Naive B cell (primary cell): ENCODE results near the gene NIPAL3. TPM values are rescaled to one million over a fixed set of nuclear protein-coding genes. Genes with fewer than 3 reads are reported as not detected.
A peak's percentile ranks its signal among the peaks of the same experiment; 100 is the strongest.
"Not testable (repeated sequence)": the region's sequence is repeated elsewhere in the genome, so short reads cannot be mapped to it uniquely, and the experiment has no call there.

ENCODE experiments used
- ATAC-seq, 2 donors: fragments of 150-1000 bp; cut with Tn5 transposase; 2 replicates each; pipeline ENCODE4 v1.10.0; 2021; ENCODE audit warnings: low read depth in 2 of 2, mild to moderate bottlenecking in 2 of 2, moderate library complexity in 2 of 2
- DNase-seq: peaks from one replicate; pipeline ENCODE4 v3.0.0; 2022
- H3K27ac Mint-ChIP-seq, 6 donors: one replicate each; pipeline ENCODE4 v1.8.0; 2020 to 2022; ENCODE audit warnings: mild to moderate bottlenecking in 6 of 6, mixed read lengths in 6 of 6, moderate library complexity in 5 of 6, inconsistent platforms in 2 of 6
- H3K27me3 Mint-ChIP-seq, 3 donors: one replicate each; pipeline ENCODE4 v1.8.0; 2021 to 2022; ENCODE audit warnings: mixed read lengths in 3 of 3, mild to moderate bottlenecking in 1 of 3
- H3K36me3 Mint-ChIP-seq, 2 donors: one replicate each; pipeline ENCODE4 v1.8.0; 2020 to 2022; ENCODE audit warnings: mixed read lengths in 2 of 2, inconsistent platforms in 1 of 2, mild to moderate bottlenecking in 1 of 2
- H3K4me1 Mint-ChIP-seq, 3 donors: one replicate each; pipeline ENCODE4 v1.8.0; 2020 to 2022; ENCODE audit warnings: mixed read lengths in 3 of 3, inconsistent platforms in 1 of 3, mild to moderate bottlenecking in 1 of 3, moderate library complexity in 1 of 3
- H3K4me3 Mint-ChIP-seq, 8 donors: one replicate each; pipeline ENCODE4 v1.8.0; 2020 to 2022; ENCODE audit warnings: mild to moderate bottlenecking in 8 of 8, mixed read lengths in 8 of 8, moderate library complexity in 8 of 8, inconsistent platforms in 2 of 8
- H3K9me3 Mint-ChIP-seq, 7 donors: one replicate each; pipeline ENCODE4 v1.8.0; 2020 to 2022; ENCODE audit warnings: mixed read lengths in 7 of 7, mild to moderate bottlenecking in 5 of 7, inconsistent platforms in 2 of 7, moderate library complexity in 1 of 7
- polyA plus RNA-seq, 6 donors: library from polyadenylated mRNA; unstranded; fragments of 300-500 nt; fragmentation: Illumina TruSeq; gene quantifications; one replicate each; pipeline ENCODE4 v1.2.3, GENCODE V29; 2021; ENCODE audit warnings: low read depth in 6 of 6

Gene NIPAL3
- polyA plus RNA-seq, 6 donors from 2014 or later, result 18.3 to 39.8 (median 26.4) TPM

DNA sequence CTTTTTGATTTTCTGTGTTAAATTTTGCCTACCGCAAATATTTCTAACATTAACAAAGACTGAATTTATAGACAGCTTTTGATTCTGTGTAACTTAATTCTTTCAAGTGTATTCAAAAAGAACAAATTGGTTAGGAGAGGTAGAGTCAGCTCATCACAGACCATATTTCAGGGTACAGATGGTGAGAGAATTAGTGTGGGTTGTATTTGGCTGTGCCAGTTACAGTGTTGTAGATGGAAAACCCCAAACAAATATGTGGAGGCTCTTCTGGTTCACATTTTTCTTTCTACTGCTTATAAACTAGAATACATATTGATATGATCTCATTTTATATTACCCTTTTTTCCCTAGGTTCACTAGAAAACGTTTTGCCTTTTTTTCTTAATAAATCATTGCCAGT is 98.1 kb downstream of the NIPAL3 start:
- Mint-ChIP-seq H3K27me3 (no peaks in the 10 kb centered on the region), H3K36me3 (peaks cover 4 to 15% of the 10 kb centered on the region in 2 donors), H3K27ac (no peak overlapping the region), H3K4me3 (no peak overlapping the region), H3K9me3 (no peaks in the 10 kb centered on the region), H3K4me1 (peaks cover 10 to 34% (median 14%) of the 10 kb centered on the region in 3 donors)
- no peak for ATAC-seq
- DNase-seq, result no peak

DNA sequence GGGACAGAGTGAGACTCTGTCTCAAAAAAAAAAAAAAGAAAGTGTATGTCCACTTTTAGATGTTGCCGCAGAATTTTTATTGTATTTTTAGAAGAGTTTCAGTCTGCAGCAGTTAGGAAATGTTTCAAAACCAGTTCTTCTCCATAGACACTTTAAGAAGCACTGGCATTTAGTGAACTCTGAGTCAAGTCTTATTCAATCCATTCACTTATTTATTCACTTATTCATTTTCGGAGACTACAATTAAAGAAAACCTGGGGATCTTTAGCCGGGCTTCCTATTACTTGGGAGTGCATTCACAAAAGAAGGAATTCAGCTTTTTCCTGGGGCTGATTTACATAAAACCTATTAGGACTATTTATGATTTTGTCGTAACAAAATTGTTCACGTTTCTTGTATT is 99.3 kb downstream of the NIPAL3 start:
- ATAC-seq (no peak), DNase-seq (no peak)
- Mint-ChIP-seq H3K4me1 (peaks cover 9 to 23% (median 10%) of the 10 kb centered on the region in 3 donors), H3K36me3 (peaks cover 4 to 17% of the 10 kb centered on the region in 2 donors), H3K27ac (peak overlapping the region in 3 of 6 donors; percentile 11 to 53 (median 27)), H3K9me3 (no peaks in the 10 kb centered on the region), H3K4me3 (no peak overlapping the region), H3K27me3 (no peaks in the 10 kb centered on the region)

DNA sequence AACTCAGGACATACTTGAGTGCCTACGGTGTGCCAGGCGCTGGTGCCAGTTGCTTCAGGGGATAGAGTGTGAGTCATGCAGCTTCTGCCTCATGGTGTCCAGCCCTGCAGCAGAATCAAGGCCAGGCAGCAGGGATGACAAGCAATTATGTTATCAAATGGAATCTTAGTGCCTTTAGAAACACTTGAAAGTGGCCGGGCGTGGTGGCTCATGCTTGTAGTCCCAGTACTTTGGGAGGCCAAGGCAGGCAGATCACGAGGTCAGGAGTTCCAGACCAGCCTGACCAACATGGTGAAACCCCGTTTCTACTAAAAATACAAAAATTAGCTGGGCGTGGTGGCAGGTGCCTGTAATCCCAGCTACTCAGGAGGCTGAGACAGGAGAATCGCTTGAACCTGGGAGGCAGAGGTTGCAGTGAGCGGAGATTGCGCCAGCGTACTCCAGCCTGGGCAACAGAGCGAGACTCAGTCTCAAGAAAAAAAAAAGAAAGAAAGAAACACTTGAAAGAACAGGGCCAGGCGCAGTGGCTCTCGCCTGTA is 100.1 kb downstream of the NIPAL3 start:
- not testable (repeated sequence) for ATAC-seq

DNA sequence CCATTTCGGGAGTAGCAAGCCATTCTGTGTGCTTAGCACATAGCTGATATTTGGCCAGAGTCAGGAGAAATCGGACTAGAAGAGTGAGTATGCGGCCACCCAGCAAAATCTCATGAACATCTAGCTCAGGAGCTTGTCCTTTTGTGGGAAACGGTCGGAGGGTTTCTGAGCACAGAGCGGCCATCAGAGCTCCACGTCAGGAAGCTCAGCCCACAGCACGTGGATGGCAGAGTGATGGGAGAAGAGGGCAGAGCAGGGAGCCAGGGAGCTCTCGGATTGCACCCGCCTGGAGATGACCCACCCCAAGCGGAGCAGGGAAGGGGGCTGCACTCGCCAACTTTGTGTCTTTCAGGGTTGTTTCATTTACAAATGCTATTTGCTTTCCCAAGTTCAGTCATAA is 100.9 kb downstream of the NIPAL3 start:
- Mint-ChIP-seq H3K4me1 (peaks cover 9 to 12% (median 9%) of the 10 kb centered on the region in 3 donors), H3K36me3 (peaks cover 10 to 22% of the 10 kb centered on the region in 2 donors), H3K27me3 (no peaks in the 10 kb centered on the region), H3K4me3 (no peak overlapping the region), H3K9me3 (peaks cover 0 to 4% (median 0%) of the 10 kb centered on the region in 7 donors), H3K27ac (peak overlapping the region in 1 of 6 donors; percentile 63)
- no peak for DNase-seq
- ATAC-seq, result no peak

More for the DNA sequence above, 100.1 kb downstream of the NIPAL3 start:
- H3K4me1 Mint-ChIP-seq, result peaks cover 9 to 15% (median 10%) of the 10 kb centered on the region in 3 donors
- H3K4me3 Mint-ChIP-seq, DNase-seq, H3K9me3 Mint-ChIP-seq, H3K27me3 Mint-ChIP-seq: not testable (repeated sequence)
- peaks cover 10 to 22% of the 10 kb centered on the region in 2 donors for H3K36me3 Mint-ChIP-seq
- H3K27ac Mint-ChIP-seq, result peak overlapping the region in 1 of 6 donors; percentile 7

DNA sequence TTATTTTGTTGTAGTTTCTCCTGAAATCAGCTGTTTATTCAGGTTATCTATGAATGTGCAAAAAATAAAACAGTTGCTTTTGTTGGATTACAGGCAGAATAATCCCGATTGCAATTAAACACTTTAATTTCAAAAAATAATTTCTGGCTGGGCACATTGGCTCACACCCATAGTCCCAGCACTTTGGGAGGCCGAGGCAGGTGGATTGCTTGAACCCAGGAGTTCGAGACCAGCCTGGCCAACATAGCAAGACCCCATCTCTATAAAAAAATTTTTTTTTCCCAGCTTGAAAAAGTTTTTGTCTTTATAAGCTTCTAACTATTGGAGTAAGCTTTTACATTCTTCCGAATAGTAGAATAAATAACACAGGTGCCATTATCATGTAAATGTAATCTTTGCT is 102.3 kb downstream of the NIPAL3 start:
- Mint-ChIP-seq H3K27ac (no peak overlapping the region), H3K4me1 (peaks cover 4 to 6% (median 4%) of the 10 kb centered on the region in 3 donors), H3K36me3 (peaks cover 10 to 22% of the 10 kb centered on the region in 2 donors), H3K4me3 (no peak overlapping the region), H3K9me3 (peaks cover 0 to 4% (median 0%) of the 10 kb centered on the region in 7 donors), H3K27me3 (no peaks in the 10 kb centered on the region)
- no peak for DNase-seq
- ATAC-seq, result no peak

DNA sequence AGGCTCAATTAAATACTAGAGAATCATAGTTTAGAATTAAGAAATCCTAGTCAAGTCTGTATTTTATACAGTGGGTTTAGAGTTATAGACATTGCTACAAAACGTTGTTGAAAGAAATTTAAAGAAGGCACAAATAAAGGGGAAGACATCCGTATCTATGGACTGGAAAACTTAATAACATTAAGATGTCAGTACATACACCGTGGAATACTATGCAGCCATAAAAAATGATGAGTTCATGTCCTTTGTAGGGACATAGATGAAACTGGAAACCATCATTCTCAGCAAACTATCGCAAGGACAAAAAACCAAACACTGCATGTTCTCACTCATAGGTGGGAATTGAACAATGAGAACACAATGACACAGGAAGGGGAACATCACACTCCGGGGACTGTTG is 104.7 kb downstream of the NIPAL3 start:
- H3K27ac Mint-ChIP-seq, H3K27me3 Mint-ChIP-seq, ATAC-seq, H3K4me1 Mint-ChIP-seq, H3K4me3 Mint-ChIP-seq, DNase-seq, H3K9me3 Mint-ChIP-seq: not testable (repeated sequence)
- H3K36me3 Mint-ChIP-seq, result peaks cover 14 to 15% of the 10 kb centered on the region in 2 donors

Other genes with a start within 250 kb of the NIPAL3 start
- gene IFNLR1, start 228.5 kb upstream of the NIPAL3 start, polyA plus RNA-seq, result 10 to 100 TPM in 5 of 6 donors, 1 to 10 TPM in 1; 7.4 to 17.2 (median 12.7) TPM
- not detected for gene GRHL3, start 96.4 kb upstream of the NIPAL3 start, polyA plus RNA-seq
- gene STPG1, start 2.0 kb upstream of the NIPAL3 start, polyA plus RNA-seq, result 1 to 10 TPM; 3.1 to 8.7 (median 3.9) TPM
- gene RCAN3, start 87.0 kb downstream of the NIPAL3 start, polyA plus RNA-seq, result 10 to 100 TPM; 25.2 to 38.3 (median 32.0) TPM
- not detected for gene NCMAP, start 140.3 kb downstream of the NIPAL3 start, polyA plus RNA-seq
- gene SRRM1, start 227.5 kb downstream of the NIPAL3 start, polyA plus RNA-seq, result 100 to 1,000 TPM in 5 of 6 donors, 10 to 100 TPM in 1; 74.8 to 251 (median 144) TPM